OCI-LY3 (cell line): ENCODE data around the gene CABP1.

ENCODE experiments used
- H2AFZ ChIP-seq: fragments of 200-600, 300-600 bp; shearing (Covaris generic); 2 replicates; pipeline ENCODE4 v1.6.0; 2014; ENCODE audit warnings: antibody characterized with exemption, low read depth, low read length
- H3K27ac ChIP-seq: fragments of 200-600, 300-600 bp; sonication (generic); 2 replicates; pipeline ENCODE4 v1.5.1; 2014; ENCODE audit warnings: mild to moderate bottlenecking, low read length, moderate library complexity, mixed read lengths
- H3K27me3 ChIP-seq: fragments of 200-600, 300-600 bp; sonication (generic); 2 replicates; pipeline ENCODE4 v1.6.1; 2014; ENCODE audit warnings: low read depth, low read length, mixed read lengths
- H3K36me3 ChIP-seq: fragments of 200-600, 300-600 bp; sonication (generic); replicated peaks from 2 replicates; pipeline ENCODE3; 2014; ENCODE audit warnings: low read depth, low read length, mixed read lengths
- H3K4me1 ChIP-seq: fragments of 300-600, 200-600 bp; sonication (generic); 2 replicates; pipeline ENCODE4 v1.6.1; 2014; ENCODE audit warnings: low read length, mixed read lengths
- H3K4me2 ChIP-seq: fragments of 200-600, 300-600 bp; sonication (generic); 2 replicates; pipeline ENCODE4 v1.6.1; 2014; ENCODE audit warnings: low read length, mixed read lengths
- H3K4me3 ChIP-seq: fragments of 300-600, 200-600 bp; sonication (generic); 2 replicates; pipeline ENCODE4 v1.5.1; 2014; ENCODE audit warnings: antibody characterized with exemption, mild to moderate bottlenecking, low read length, moderate library complexity
- H3K79me2 ChIP-seq: fragments of 300-600, 200-600 bp; shearing (Covaris generic); 2 replicates; pipeline ENCODE4 v1.6.1; 2014; ENCODE audit warnings: mild to moderate bottlenecking, low read length, mixed read lengths
- H3K9ac ChIP-seq: fragments of 300-600, 200-600 bp; shearing (Covaris generic); 2 replicates; pipeline ENCODE4 v1.6.0; 2014; ENCODE audit warnings: mild to moderate bottlenecking, low read length, moderate library complexity
- H3K9me3 ChIP-seq: fragments of 200-600, 300-600 bp; shearing (Covaris generic); 2 replicates; pipeline ENCODE4 v1.6.1; 2014; ENCODE audit warnings: low read length, mixed read lengths; ENCODE audit not compliant: insufficient read depth
- H4K20me1 ChIP-seq: fragments of 200-600, 300-600 bp; sonication (generic); 2 replicates; pipeline ENCODE4 v1.6.1; 2016; ENCODE audit warnings: low read length, mixed read lengths; ENCODE audit not compliant: insufficient read depth
- EZH2phosphoT487 ChIP-seq: fragments of 200-600 bp; shearing (Covaris generic); IDR thresholded peaks from 2 replicates; pipeline ENCODE4 v1.6.1; 2018; ENCODE audit warnings: antibody characterized with exemption, mixed run types, low read depth
- TF ChIP-seq, protein P1 (sequence below): fragments of 200-600, 300-600 bp; sonication (generic); IDR thresholded peaks from 2 replicates; pipeline ENCODE4 v1.5.1; 2014; ENCODE audit warnings: antibody characterized with exemption, low read length, low read depth

Gene CABP1

DNA sequence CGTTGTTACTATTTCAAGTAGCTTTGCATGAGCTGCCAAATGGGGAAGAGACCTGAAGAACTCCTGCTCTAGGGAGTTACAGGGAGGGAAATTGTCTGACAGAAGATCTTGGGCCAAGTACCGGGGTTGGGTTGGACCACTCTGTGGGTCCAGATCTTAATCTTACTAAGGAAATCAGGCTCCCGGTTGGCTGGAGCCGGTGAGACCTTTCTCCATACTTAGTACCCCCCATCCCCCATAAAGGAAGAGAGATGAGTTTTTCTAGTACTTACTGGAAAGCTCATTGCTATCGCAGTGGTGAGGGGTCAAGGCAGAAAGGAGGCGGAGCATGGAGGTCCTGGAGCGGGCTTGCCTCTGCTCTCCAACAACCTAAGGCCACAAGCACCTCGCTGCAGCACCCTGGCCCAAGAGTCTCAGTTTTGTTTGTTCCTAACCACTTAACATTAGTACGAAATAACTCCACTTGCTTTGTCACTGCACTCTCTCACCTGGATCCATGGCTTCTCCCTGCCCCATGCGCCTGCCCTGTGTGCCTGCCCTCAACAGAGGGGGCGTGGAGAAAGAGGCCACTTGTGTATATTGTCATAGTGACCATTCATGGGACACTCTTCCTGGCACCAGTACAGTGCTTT, 63.0 kb downstream of the CABP1 start:
- Histone ChIP-seq H3K4me1 (peaks cover 5% of the 10 kb centered on the region), H3K9ac (no peak overlapping the region), H3K27ac (no peak overlapping the region), H2AFZ (no peak overlapping the region), H3K79me2 (no peaks in the 10 kb centered on the region; the same call in 1 of the 2 replicates), H3K9me3 (no peaks in the 10 kb centered on the region), H3K4me3 (no peak overlapping the region), H4K20me1 (no peaks in the 10 kb centered on the region), H3K4me2 (no peak overlapping the region), H3K27me3 (no peaks in the 10 kb centered on the region), H3K36me3 (peaks cover 50% of the 10 kb centered on the region)
- TF ChIP-seq, protein P1, sequence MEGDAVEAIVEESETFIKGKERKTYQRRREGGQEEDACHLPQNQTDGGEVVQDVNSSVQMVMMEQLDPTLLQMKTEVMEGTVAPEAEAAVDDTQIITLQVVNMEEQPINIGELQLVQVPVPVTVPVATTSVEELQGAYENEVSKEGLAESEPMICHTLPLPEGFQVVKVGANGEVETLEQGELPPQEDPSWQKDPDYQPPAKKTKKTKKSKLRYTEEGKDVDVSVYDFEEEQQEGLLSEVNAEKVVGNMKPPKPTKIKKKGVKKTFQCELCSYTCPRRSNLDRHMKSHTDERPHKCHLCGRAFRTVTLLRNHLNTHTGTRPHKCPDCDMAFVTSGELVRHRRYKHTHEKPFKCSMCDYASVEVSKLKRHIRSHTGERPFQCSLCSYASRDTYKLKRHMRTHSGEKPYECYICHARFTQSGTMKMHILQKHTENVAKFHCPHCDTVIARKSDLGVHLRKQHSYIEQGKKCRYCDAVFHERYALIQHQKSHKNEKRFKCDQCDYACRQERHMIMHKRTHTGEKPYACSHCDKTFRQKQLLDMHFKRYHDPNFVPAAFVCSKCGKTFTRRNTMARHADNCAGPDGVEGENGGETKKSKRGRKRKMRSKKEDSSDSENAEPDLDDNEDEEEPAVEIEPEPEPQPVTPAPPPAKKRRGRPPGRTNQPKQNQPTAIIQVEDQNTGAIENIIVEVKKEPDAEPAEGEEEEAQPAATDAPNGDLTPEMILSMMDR = no peak
- no peak for TF ChIP-seq EZH2phosphoT487

DNA sequence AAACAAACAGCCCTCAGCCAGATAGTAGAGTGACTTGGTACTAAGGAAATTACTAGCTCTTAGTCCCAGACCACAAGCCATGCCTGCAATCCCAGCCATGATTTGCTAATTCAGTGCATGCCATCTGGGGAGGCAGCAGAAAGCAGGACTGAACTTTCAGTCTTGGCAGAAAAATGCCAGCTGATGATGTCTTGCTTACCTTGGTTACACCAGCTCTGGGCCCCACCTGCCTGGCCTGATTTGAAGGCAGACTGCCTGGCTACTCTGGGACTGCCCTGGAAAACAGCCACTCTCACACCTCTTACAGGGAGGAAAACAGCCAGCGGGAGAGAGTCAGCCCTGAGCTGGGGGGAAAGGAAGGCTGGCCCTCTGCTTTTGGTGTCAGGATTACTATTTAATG, 65.2 kb downstream of the CABP1 start:
- Histone ChIP-seq H3K9me3 (no peaks in the 10 kb centered on the region), H3K79me2 (peaks cover 3% of the 10 kb centered on the region; the same call in 1 of the 2 replicates), H3K27ac (no peak overlapping the region), H4K20me1 (no peaks in the 10 kb centered on the region), H3K4me3 (no peak overlapping the region), H3K9ac (no peak overlapping the region), H3K27me3 (no peaks in the 10 kb centered on the region), H3K4me2 (no peak overlapping the region), H2AFZ (no peak overlapping the region), H3K36me3 (peaks cover 29% of the 10 kb centered on the region), H3K4me1 (peaks cover 3% of the 10 kb centered on the region; the same call in 1 of the 2 replicates)
- TF ChIP-seq, protein P1 = no peak
- no peak for TF ChIP-seq EZH2phosphoT487

GRCh38 chr12:120706029-120706428, 65.6 kb downstream of the CABP1 start:
- H3K27me3 ChIP-seq = no peaks in the 10 kb centered on the region
- no peak overlapping the region for H3K27ac ChIP-seq
- H3K4me2 ChIP-seq = no peak overlapping the region
- no peaks in the 10 kb centered on the region for H3K9me3 ChIP-seq
- H3K36me3 ChIP-seq = peaks cover 25% of the 10 kb centered on the region
- H3K4me3 ChIP-seq = no peak overlapping the region
- peaks cover 7% of the 10 kb centered on the region for H3K79me2 ChIP-seq
- no peak overlapping the region for H2AFZ ChIP-seq
- H3K4me1 ChIP-seq = peaks cover 3% of the 10 kb centered on the region; the same call in 1 of the 2 replicates
- no peak for TF ChIP-seq EZH2phosphoT487
- TF ChIP-seq, protein P1 = no peak
- no peaks in the 10 kb centered on the region for H4K20me1 ChIP-seq
- H3K9ac ChIP-seq = no peak overlapping the region

GRCh38 chr12:120708651-120709050, 68.2 kb downstream of the CABP1 start:
- peaks cover 16% of the 10 kb centered on the region for H3K36me3 ChIP-seq
- H3K27me3 ChIP-seq = no peaks in the 10 kb centered on the region
- no peak for TF ChIP-seq EZH2phosphoT487
- TF ChIP-seq, protein P1 = no peak
- no peak overlapping the region for H3K4me3 ChIP-seq
- no peak overlapping the region for H2AFZ ChIP-seq
- H3K9me3 ChIP-seq = no peaks in the 10 kb centered on the region
- H3K4me1 ChIP-seq = peaks cover 13% of the 10 kb centered on the region
- H4K20me1 ChIP-seq = 0 out of 2 replicates have a peak, but pooled peaks cover 5% of the 10 kb centered on the region
- H3K27ac ChIP-seq = no peak overlapping the region
- H3K4me2 ChIP-seq = no peak overlapping the region
- H3K79me2 ChIP-seq = peaks cover 19% of the 10 kb centered on the region
- no peak overlapping the region for H3K9ac ChIP-seq
